MM.1S (cell line): ENCODE measurements around the gene BMP15.

ENCODE experiments used
- DNase-seq: peaks from one replicate; pipeline ENCODE4 v3.0.0-alpha.2; 2015
- H2AFZ ChIP-seq: fragments of 300-600 bp; sonication (generic); 2 replicates; pipeline ENCODE4 v1.6.0; 2016; ENCODE audit warnings: antibody characterized with exemption, low read length
- H3F3A ChIP-seq: fragments of 300-600 bp; sonication (generic); 2 replicates; pipeline ENCODE4 v1.6.1; 2016; ENCODE audit warnings: mild to moderate bottlenecking, antibody characterized with exemption, low read length, moderate library complexity, mixed read lengths; ENCODE audit not compliant: insufficient read depth
- H3K27ac ChIP-seq: fragments of 300-600 bp; sonication (generic); 2 replicates; pipeline ENCODE4 v1.5.1; 2016; ENCODE audit warnings: mild to moderate bottlenecking, low read length
- H3K27me3 ChIP-seq: fragments of 300-600 bp; sonication (generic); replicated peaks from 2 replicates; pipeline ENCODE4 v1.6.0; 2016; ENCODE audit warnings: low read length; ENCODE audit not compliant: insufficient read depth
- H3K36me3 ChIP-seq: fragments of 300-600 bp; sonication (generic); replicated peaks from 2 replicates; pipeline ENCODE4 v1.6.1; 2016; ENCODE audit warnings: mild to moderate bottlenecking, low read length, mixed read lengths; ENCODE audit not compliant: insufficient read depth
- H3K4me1 ChIP-seq: fragments of 300-600 bp; sonication (generic); 2 replicates; pipeline ENCODE4 v1.6.1; 2016; ENCODE audit warnings: low read length, mixed read lengths
- H3K4me2 ChIP-seq: fragments of 300-600 bp; sonication (generic); 2 replicates; pipeline ENCODE4 v1.6.0; 2016; ENCODE audit warnings: low read depth, low read length
- H3K4me3 ChIP-seq: fragments of 300-600 bp; sonication (generic); 2 replicates; pipeline ENCODE4 v1.5.1; 2016; ENCODE audit warnings: low read length, mixed read lengths
- H3K79me2 ChIP-seq: fragments of 300-600 bp; sonication (generic); 2 replicates; pipeline ENCODE4 v1.6.1; 2016; ENCODE audit warnings: mixed run types, low read length, mixed read lengths
- H3K9ac ChIP-seq: fragments of 300-600 bp; sonication (generic); 2 replicates; pipeline ENCODE4 v1.6.1; 2016; ENCODE audit warnings: low read length, mixed read lengths
- H3K9me2 ChIP-seq: fragments of 300-600 bp; sonication (generic); replicated peaks from 2 replicates; pipeline ENCODE4 v1.6.1; 2016; ENCODE audit warnings: mild to moderate bottlenecking, low read length, mixed read lengths; ENCODE audit not compliant: insufficient read depth
- H3K9me3 ChIP-seq: fragments of 300-600 bp; sonication (generic); replicated peaks from 2 replicates; pipeline ENCODE4 v1.6.1; 2016; ENCODE audit warnings: mild to moderate bottlenecking, low read length, mixed read lengths; ENCODE audit not compliant: insufficient read depth
- H4K20me1 ChIP-seq: fragments of 300-600 bp; sonication (generic); 2 replicates; pipeline ENCODE4 v1.6.1; 2016; ENCODE audit warnings: mild to moderate bottlenecking, low read length, moderate library complexity, mixed read lengths; ENCODE audit not compliant: insufficient read depth
- CTCF ChIP-seq: fragments of 300-600 bp; sonication (generic); IDR thresholded peaks from 2 replicates; pipeline ENCODE4 v1.5.1; 2016; ENCODE audit warnings: antibody characterized with exemption, low read length, mixed read lengths
- EZH2 ChIP-seq: fragments of 300-600 bp; sonication (generic); optimal IDR thresholded peaks from 2 replicates; pipeline ENCODE3; 2017; ENCODE audit warnings: low read depth, mild to moderate bottlenecking, antibody characterized with exemption, low read length, mixed read lengths
- EZH2phosphoT487 ChIP-seq: fragments of 300-600 bp; sonication (generic); IDR thresholded peaks from 2 replicates; pipeline ENCODE4 v1.6.1; 2018; ENCODE audit warnings: antibody characterized with exemption, low read length

The BMP15 gene

GRCh38 chrX:50877310-50877709, 33.2 kb upstream of the BMP15 start:
- no peak overlapping the region for H3K4me3 ChIP-seq
- no peaks in the 10 kb centered on the region for H3K79me2 ChIP-seq
- no peaks in the 10 kb centered on the region for H3K27me3 ChIP-seq
- H3K4me2 ChIP-seq = no peak overlapping the region
- no peaks in the 10 kb centered on the region for H3K9me2 ChIP-seq
- no peak for DNase-seq
- no peaks in the 10 kb centered on the region for H4K20me1 ChIP-seq
- H2AFZ ChIP-seq = no peak overlapping the region
- no peaks in the 10 kb centered on the region for H3K9me3 ChIP-seq
- no peak overlapping the region for H3K9ac ChIP-seq
- H3K27ac ChIP-seq = no peak overlapping the region
- no peaks in the 10 kb centered on the region for H3K4me1 ChIP-seq
- TF ChIP-seq EZH2phosphoT487 (no peak), EZH2 (no peak), CTCF (no peak)
- H3K36me3 ChIP-seq = no peaks in the 10 kb centered on the region
- no peaks in the 10 kb centered on the region for H3F3A ChIP-seq

GRCh38 chrX:50881028-50881427, 29.5 kb upstream of the BMP15 start:
- H3K9me2 ChIP-seq = no peaks in the 10 kb centered on the region
- DNase-seq = no peak
- H3K4me1 ChIP-seq = no peaks in the 10 kb centered on the region
- H2AFZ ChIP-seq = no peak overlapping the region
- H3K36me3 ChIP-seq = no peaks in the 10 kb centered on the region
- no peak overlapping the region for H3K4me3 ChIP-seq
- H3K9me3 ChIP-seq = no peaks in the 10 kb centered on the region
- no peak overlapping the region for H3K27ac ChIP-seq
- no peaks in the 10 kb centered on the region for H3K27me3 ChIP-seq
- no peaks in the 10 kb centered on the region for H4K20me1 ChIP-seq
- no peak overlapping the region for H3K4me2 ChIP-seq
- TF ChIP-seq EZH2phosphoT487 (no peak), CTCF (no peak), EZH2 (no peak)
- no peaks in the 10 kb centered on the region for H3F3A ChIP-seq
- no peaks in the 10 kb centered on the region for H3K79me2 ChIP-seq
- no peak overlapping the region for H3K9ac ChIP-seq

GRCh38 chrX:50888884-50889283, 21.7 kb upstream of the BMP15 start:
- H3F3A ChIP-seq = no peaks in the 10 kb centered on the region
- DNase-seq = no peak
- H3K4me3 ChIP-seq = no peak overlapping the region
- no peaks in the 10 kb centered on the region for H3K27me3 ChIP-seq
- H3K79me2 ChIP-seq = no peaks in the 10 kb centered on the region
- H3K36me3 ChIP-seq = no peaks in the 10 kb centered on the region
- no peak overlapping the region for H2AFZ ChIP-seq
- no peak for TF ChIP-seq EZH2phosphoT487
- no peak for TF ChIP-seq EZH2
- no peak for TF ChIP-seq CTCF
- H3K27ac ChIP-seq = no peak overlapping the region
- H3K9me3 ChIP-seq = no peaks in the 10 kb centered on the region
- no peak overlapping the region for H3K4me2 ChIP-seq
- no peaks in the 10 kb centered on the region for H3K9me2 ChIP-seq
- no peak overlapping the region for H3K9ac ChIP-seq
- H3K4me1 ChIP-seq = no peaks in the 10 kb centered on the region
- no peaks in the 10 kb centered on the region for H4K20me1 ChIP-seq
